Uterine smooth muscle cell (primary cell): Measurements from ENCODE around the gene MFAP4. TPM values are rescaled to one million over a fixed set of nuclear protein-coding genes. Genes with fewer than 3 reads are reported as not detected.

Experiments used
- total RNA-seq: library from RNA; depleted of rRNA; stranded (reverse); fragments of >200 nt; gene quantifications from 2 replicates; pipeline ENCODE4 v1.2.3, GENCODE V29; 2014

The MFAP4 gene
- total RNA-seq: 4.8 and 21.7 TPM in 2 replicates

GRCh38 chr17:19386974-19387920 lies at the start of gene MFAP4:
Gene MFAP4 (minus strand): TSS chr17:19387190. CDS start chr17:19387155, 35 bp downstream.

GRCh38 chr17:19410875-19411620 lies 24.1 kb upstream of the MFAP4 start, which contains the start of gene RNF112:
Gene RNF112 (plus strand): TSS chr17:19411232. CDS start chr17:19411409, 177 bp downstream.

DNA sequence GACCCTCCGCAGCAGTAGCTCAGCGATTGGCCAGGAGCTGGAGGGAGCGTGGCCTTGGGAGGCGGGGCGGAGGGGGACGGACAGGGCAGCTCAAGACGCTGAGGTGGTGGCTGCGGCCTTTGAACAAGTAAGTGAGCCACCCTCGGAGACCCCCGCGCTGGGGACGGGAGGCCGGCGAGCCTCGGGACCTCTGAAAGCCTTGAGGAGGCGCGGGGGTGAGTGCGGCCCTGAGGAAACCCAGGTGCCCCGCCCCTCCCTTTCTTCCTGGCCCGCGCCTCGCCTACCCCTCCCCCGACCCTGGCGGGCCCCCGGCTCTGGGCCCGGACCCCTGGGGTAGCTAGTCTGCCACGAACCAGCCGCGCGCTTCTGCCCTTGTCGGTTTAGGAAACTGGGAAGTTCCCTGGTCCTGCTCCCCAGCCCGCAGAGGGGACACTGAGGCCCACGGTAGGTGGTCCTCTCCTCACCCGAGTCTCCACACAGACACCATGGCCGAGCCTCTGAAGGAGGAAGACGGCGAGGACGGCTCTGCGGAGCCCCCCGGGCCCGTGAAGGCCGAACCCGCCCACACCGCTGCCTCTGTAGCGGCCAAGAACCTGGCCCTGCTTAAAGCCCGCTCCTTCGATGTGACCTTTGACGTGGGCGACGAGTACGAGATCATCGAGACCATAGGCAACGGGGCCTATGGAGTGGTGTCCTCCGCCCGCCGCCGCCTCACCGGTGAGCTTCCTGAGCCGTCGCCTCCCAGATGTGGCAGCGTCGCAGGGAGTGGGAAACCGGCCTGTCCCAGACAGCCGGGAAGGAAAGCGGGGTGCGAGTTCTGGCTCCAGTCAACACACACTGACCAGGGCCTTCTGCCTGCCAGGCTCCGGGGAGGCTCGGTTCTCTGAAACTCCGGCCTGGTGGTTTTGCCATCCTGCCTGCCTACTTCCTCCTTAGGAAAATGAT lies 8.3 kb downstream of the MFAP4 start, which contains the start of gene MAPK7:
MAPK7 (plus strand) TSS at position 83 of the 945 bp plus-strand sequence; CDS start at position 486, 403 bp downstream.

DNA sequence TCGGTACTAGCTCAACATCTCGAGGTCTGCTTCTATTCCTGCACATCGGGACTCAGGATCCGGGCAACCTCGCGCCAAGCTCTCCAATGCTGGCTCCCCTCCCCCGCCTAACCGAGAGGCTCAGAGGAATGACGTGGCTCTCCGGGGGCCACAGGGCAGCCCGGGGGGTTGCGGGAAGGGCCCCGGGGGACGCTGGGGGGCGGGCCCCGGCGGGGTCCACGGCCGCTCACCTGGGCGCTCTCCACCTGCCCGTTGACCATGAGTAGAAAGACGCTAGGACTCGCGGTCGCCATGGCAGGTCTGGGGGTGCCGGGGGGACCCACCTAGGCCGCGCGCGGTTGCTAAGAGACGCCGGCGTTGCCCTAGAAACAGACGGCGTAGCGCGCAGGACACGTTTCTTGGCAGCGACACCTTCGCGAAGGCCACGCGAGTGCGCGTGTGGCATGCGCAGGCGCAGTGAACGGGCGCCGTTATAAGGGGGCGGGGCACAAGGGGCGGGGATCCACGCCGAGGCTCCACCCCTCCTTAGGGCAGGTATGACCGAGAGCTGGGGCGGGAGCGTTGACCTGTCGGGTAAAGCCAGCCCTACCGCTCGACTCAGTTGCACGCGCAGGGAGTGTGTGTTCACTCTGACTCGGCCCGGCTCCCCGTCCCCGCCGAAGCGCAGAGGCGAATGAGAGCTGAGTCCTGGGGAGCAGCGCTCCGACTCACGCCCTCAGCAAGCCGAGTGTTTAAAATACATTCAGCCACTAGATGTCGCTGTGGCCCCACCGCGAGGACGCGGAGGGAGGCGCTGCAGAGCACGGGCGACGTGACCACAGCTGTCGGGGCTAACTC lies 24.5 kb downstream of the MFAP4 start, which contains the start of gene B9D1:
B9D1 (minus strand) TSS at position 447 of the 837 bp plus-strand sequence; CDS start at position 293, 154 bp downstream.

Other genes starting within 250 kb of the MFAP4 start
- 29.2 and 34.2 TPM in 2 replicates for gene EPN2, start 149.8 kb downstream of the MFAP4 start, total RNA-seq
- 32.5 and 41.1 TPM in 2 replicates for gene B9D1, start 24.5 kb downstream of the MFAP4 start, total RNA-seq
- 17.5 and 21.4 TPM in 2 replicates for gene MAPK7, start 8.7 kb downstream of the MFAP4 start, total RNA-seq
- 1.5 and 2.1 TPM in 2 replicates for gene RNF112, start 24.0 kb upstream of the MFAP4 start, total RNA-seq
- 0.55 and 1.5 TPM in 2 replicates for gene SLC47A1, start 146.7 kb upstream of the MFAP4 start, total RNA-seq